K562 (cell line): ENCODE results near the gene SF3A2. TPM values are rescaled to one million over a fixed set of nuclear protein-coding genes. Genes with fewer than 3 reads are reported as not detected.

Experiments
- ATF3 ChIP-seq, 2 experiments: fragments of 450-650 bp in 1 of 2; sonication (generic) in 1 of 2; formaldehyde crosslinking in 1 of 2; IDR thresholded peaks in 1 of 2; conservative IDR thresholded peaks in 1 of 2; 2 replicates each; pipeline versions ENCODE4 v1.6.1 to v1.8.1; 2016 to 2023; ENCODE audit warnings: mild to moderate bottlenecking in 2 of 2, moderate library complexity in 2 of 2, inconsistent platforms in 1 of 2, missing genetic modification reagents in 1 of 2
- COPS2 ChIP-seq: fragments of 450-650 bp; conservative IDR thresholded peaks from 2 replicates; pipeline ENCODE4 v1.6.1; 2016; ENCODE audit warnings: mild to moderate bottlenecking, moderate library complexity
- EGR1 ChIP-seq: fragments of 450-650 bp; conservative IDR thresholded peaks from 2 replicates; pipeline ENCODE4 v1.6.1; 2017; ENCODE audit warnings: mild to moderate bottlenecking
- ETV6 ChIP-seq, 3 experiments: fragments of 150-350 bp in 1 of 3; sonication (generic) in 1 of 3; formaldehyde crosslinking in 1 of 3; IDR thresholded peaks; 2 replicates each; pipeline versions ENCODE4 v1.6.1 to v1.8.0; 2014 to 2022; ENCODE audit warnings: borderline replicate concordance in 2 of 3, low read depth in 2 of 3, antibody characterized with exemption in 1 of 3, low read length in 1 of 3, mild to moderate bottlenecking in 1 of 3, missing genetic modification reagents in 1 of 3
- GATAD2A ChIP-seq: fragments of 450-650 bp; IDR thresholded peaks from 2 replicates; pipeline ENCODE4 v1.6.1; 2017
- HEY1 ChIP-seq: fragments of 250-450 bp; sonication (Bioruptor Pico); IDR thresholded peaks from 2 replicates; pipeline ENCODE4 v1.5.0; 2020; ENCODE audit warnings: mild to moderate bottlenecking, moderate library complexity, borderline replicate concordance
- L3MBTL2 ChIP-seq: fragments of 450-650 bp; IDR thresholded peaks from 2 replicates; pipeline ENCODE4 v1.6.1; 2016; ENCODE audit warnings: mild to moderate bottlenecking, moderate library complexity
- MTA2 ChIP-seq: fragments of 450-650 bp; IDR thresholded peaks from 2 replicates; pipeline ENCODE4 v1.6.1; 2016; ENCODE audit warnings: low read depth
- PHF20 ChIP-seq: fragments of 450-650 bp; IDR thresholded peaks from 2 replicates; pipeline ENCODE4 v1.6.1; 2018; ENCODE audit not compliant: partially characterized antibody
- RFX1 ChIP-seq: fragments of 450-650 bp; IDR thresholded peaks from 2 replicates; pipeline ENCODE4 v1.6.1; 2016; ENCODE audit warnings: mild to moderate bottlenecking, moderate library complexity
- RUNX1 ChIP-seq: sonication (generic); IDR thresholded peaks from 2 replicates; pipeline ENCODE4 v1.6.1; 2016; ENCODE audit warnings: antibody characterized with exemption, low read depth
- THAP12 ChIP-seq: fragments of 250-450 bp; sonication (Bioruptor Pico); IDR thresholded peaks from 2 replicates; pipeline ENCODE4 v1.9.0; 2021; ENCODE audit warnings: mild to moderate bottlenecking, inconsistent platforms
- TRIM24 ChIP-seq, 2 experiments: fragments of 450-650 bp; IDR thresholded peaks; 2 replicates each; pipeline ENCODE4 v1.6.1; 2016
- TRIM25 ChIP-seq: fragments of 450-650 bp; IDR thresholded peaks from 2 replicates; pipeline ENCODE4 v1.7.0; 2016; ENCODE audit warnings: borderline replicate concordance
- ZBTB34 ChIP-seq: fragments of 250-450 bp; sonication (Bioruptor Pico); IDR thresholded peaks from 2 replicates; pipeline ENCODE4 v1.8.0; 2021; ENCODE audit warnings: mild to moderate bottlenecking, moderate library complexity
- ZNF134 ChIP-seq: fragments of 250-450 bp; sonication (Bioruptor Pico); conservative IDR thresholded peaks from 2 replicates; pipeline ENCODE4 v1.4.0; 2020
- ZNF696 ChIP-seq: fragments of 250-450 bp; sonication (Bioruptor Pico); conservative IDR thresholded peaks from 2 replicates; pipeline ENCODE4 v1.4.0; 2020; ENCODE audit warnings: mild to moderate bottlenecking, moderate library complexity
- ZNF75A ChIP-seq: fragments of 450-650 bp; formaldehyde crosslinking; IDR thresholded peaks from 2 replicates; pipeline ENCODE4 v1.4.0; 2020; ENCODE audit warnings: mild to moderate bottlenecking
- ZNF766 ChIP-seq: fragments of 200-800 bp; sonication (Bioruptor generic); conservative IDR thresholded peaks from 2 replicates; pipeline ENCODE4 v1.6.1; 2016; ENCODE audit warnings: missing genetic modification characterization, missing compliant biosample characterization
- polyA plus RNA-seq, 8 experiments: library from polyadenylated mRNA; depleted of rRNA in 4 of 8; stranded (reverse) in 5 of 8; unstranded in 3 of 8; fragments of >200 nt; fragmentation: Nextera tagmentation in 2 of 8; fragmentation: Illumina TruSeq in 1 of 8; extraction: Ambion mirVana in 2 of 8; extraction: Trizol in 1 of 8; gene quantifications; 2 replicates each; pipeline versions ENCODE4 v1.2.1 to v1.2.3, GENCODE V29; 2011 to 2014; ENCODE audit warnings: inconsistent platforms in 1 of 8, missing spikeins in 1 of 8
- total RNA-seq, 7 experiments: library from RNA; depleted of rRNA in 6 of 7; stranded (reverse); fragments of >200 nt in 6 of 7; fragmentation: Illumina TruSeq in 2 of 7; extraction: Trizol in 2 of 7; gene quantifications; 2 replicates each; pipeline versions ENCODE4 v1.2.1 to v1.2.3, GENCODE V29; 2011 to 2021; ENCODE audit warnings: low replicate concordance in 1 of 7

Gene SF3A2
- total and polyA plus RNA-seq, 9 of the 15 experiments (the other 6 are each of a cell fraction or from before 2014, with no cell fraction given): 0.17 to 194 (median 22.8) TPM

GRCh38 chr19:2273356-2274184 lies 36.9 kb downstream of the SF3A2 start (continued):
- TF ChIP-seq ZNF766 (CRISPR knock-in tag) (0 out of 2 replicates have a peak, but pooled peaks have one; percentile 43), L3MBTL2 (peak; percentile 70), ZNF134 (CRISPR knock-in tag) (no peak), ZNF75A (CRISPR knock-in tag) (no peak), PHF20 (peak; percentile 31), TRIM24 (IDR thresholded peaks at IDR 0.05) (peak in 1 of 2 experiments; percentile 43; a peak in 2 of 4 replicates), TRIM25 (no peak), ZBTB34 (no peak), GATAD2A (no peak), EGR1 (no peak), ATF3 (IDR thresholded peaks at IDR 0.05) (no peak), ATF3 (CRISPR knock-in tag; conservative IDR thresholded peaks at IDR 0.05) (0 out of 2 replicates have a peak, but pooled peaks have one; percentile 42), HEY1 (no peak; the same call in 1 of the 2 replicates), THAP12 (peak; percentile 47; the same call in 1 of the 2 replicates), RUNX1 (no peak), COPS2 (no peak), RFX1 (no peak), ETV6 (IDR thresholded peaks at IDR 0.05; ENCODE audit: borderline replicate concordance in 1 of 2, low read depth in 2 of 2, low read length in 1 of 2) (peak in 1 of 2 experiments; percentile 39; a peak in 2 of 4 replicates), ETV6 (CRISPR knock-in tag; IDR thresholded peaks at IDR 0.05; ENCODE audit: borderline replicate concordance) (no peak), ZNF696 (no peak), MTA2 (peak; percentile 63)
